Measurements from ENCODE around the gene PTPN20.

The PTPN20 gene

DNA sequence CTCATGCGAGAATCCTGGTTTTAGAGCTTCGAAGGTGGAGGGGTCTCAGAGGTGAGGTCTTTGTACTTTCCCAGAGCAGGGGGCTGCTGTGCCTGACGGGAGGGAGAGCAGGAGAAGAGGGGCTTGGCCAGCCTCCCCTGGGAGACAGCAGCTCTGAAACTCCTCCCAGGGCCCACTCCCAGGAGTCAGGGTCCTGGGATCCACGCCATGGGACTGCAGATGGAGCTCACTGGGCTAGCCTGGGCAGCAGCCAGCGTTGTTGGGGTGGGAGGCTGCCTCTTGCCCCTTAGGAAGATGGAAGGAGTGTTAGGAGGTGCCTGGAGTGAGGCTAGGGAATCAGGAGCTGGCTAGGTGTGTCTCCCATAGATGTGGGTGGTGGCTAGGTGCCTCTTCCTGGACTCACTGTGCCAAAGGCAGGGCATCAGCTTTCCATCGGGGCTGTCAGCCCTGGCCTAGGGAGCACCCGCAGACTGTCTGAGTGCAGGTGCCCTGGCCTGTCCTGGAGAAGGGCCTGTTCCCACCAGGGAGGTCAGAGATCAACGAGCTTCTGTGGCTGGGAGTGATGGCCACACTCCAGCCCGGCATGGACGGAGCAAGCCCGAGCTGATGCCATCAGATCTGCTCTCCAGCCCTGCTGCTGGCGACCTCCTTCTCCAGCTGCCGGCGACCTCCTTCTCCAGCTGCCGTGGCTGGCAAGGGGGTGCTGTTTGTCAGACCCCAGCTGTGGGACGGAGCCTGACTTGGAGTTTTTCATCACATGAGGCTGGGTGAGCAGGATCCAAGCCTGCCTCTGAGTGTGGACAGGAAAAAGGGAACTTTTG, 111.3 kb downstream of the PTPN20 start:
- FAIRE-seq: no peak

DNA sequence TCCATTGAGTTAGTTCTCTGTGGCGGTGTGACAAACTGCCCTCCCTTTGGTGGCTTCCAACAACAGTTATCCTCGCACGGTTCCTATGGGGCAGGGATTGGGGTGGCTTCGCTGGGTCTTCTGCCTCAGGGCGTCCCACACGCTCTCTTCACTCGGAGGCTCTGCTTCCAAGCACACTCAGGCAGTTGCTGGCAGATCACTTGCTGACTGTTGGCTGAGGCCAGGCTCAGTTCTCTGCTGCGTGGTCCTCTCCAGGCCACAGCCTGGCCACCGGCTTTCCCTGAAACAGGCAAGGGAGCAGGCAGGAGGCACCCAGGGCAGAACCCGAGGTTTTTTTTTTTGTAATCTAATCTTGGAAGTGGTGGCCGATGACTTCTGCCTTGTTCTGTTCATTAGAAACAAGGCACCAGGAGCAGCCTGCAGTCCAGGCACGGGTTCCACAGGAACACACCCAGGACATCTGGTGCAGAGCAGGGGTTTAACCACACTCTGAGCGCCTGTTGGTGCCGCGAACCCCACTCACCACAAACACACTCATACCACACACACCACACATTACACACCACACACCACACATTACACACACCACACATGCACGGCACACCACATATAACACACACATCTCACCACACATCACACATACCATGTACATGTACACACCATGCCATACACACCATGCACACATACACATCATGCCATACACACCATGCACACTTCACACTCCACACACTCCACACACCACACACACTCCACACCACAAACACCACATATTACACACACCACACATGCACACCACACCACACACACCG, 112.2 kb downstream of the PTPN20 start:
- no peak for FAIRE-seq

GRCh38 chr10:47024046-47024322, 112.8 kb downstream of the PTPN20 start:
- no peak for FAIRE-seq

- no peak for FAIRE-seq
Observed at GRCh38 chr10:47024399-47025252, 113.4 kb downstream of the PTPN20 start.

DNA sequence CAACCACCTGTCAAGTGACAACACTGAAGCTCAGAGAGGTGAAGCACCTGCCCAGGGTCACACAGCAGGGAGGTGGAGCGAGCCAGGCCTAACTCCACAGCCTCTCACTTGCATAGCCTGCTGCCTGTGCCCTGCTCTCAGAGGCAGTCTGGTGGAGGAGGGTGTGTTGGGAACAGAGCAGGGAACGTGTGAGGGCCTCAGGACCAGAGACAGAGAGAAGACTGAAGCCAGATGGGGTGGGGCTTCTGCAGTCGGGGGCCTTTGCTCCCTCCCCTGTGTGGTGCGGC, 114.0 kb downstream of the PTPN20 start:
- FAIRE-seq: no peak

DNA sequence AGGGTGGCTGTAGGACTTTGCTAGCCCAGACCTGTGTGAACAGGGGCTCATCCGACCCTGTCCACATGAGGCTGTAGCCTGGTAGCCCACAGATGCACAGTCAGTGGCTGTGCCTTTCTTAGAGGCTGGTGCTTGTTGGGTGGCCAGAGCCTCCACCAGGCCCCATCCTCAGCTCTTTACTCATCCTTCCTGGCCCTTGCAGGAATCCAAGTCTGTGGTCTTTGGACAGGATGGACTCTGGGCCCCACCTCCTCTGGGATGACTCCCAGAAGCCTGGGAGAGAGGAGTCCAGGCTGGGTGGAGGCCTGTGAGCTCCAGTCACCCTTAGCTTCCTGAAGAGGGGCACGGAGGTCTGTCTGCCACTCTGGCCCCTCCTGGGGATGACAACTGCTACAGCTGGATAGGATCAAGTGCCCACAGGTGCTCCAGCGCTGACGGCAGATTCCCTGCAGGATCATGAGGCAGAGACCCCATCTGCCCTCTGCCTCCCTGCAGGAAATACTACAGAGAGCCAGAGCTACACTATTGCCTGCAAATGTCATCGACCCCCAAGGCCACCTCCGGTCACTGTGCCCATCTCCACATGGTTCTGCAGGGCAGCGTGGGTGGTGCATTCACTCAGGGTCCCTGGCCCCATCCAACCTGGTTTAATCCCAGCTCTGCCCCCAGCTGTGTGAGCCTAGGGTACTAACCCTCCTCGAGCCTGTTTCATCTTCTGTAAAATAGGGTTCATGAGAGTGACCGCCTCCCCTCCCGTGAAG, 114.5 kb downstream of the PTPN20 start:
- FAIRE-seq: no peak

- FAIRE-seq: no peak
Observed at GRCh38 chr10:47026301-47027107, 115.3 kb downstream of the PTPN20 start.

GRCh38 chr10:47027108-47027783, 116.0 kb downstream of the PTPN20 start:
- FAIRE-seq: no peak

GRCh38 chr10:47027784-47028260, 116.6 kb downstream of the PTPN20 start:
- no peak for FAIRE-seq

DNA sequence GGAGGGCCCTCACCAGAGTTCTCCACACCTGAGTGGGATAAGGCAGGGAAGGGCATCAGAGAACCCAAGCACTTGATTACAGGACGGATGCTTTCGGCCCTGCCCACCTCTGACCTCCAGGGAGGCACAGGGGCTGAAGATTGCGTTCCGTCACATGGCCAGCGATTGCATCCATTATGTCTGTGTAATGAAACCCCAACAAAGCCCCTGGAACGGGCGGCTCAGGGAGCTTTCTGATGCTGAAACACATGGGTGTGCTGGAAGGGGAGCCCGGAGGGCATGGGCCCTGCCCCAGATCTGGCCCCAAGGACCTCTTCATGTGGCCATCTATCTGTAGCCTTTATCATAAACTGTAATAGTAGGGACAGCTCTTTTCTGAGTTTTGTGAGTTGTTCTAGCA, 117.2 kb downstream of the PTPN20 start:
- no peak for FAIRE-seq

DNA sequence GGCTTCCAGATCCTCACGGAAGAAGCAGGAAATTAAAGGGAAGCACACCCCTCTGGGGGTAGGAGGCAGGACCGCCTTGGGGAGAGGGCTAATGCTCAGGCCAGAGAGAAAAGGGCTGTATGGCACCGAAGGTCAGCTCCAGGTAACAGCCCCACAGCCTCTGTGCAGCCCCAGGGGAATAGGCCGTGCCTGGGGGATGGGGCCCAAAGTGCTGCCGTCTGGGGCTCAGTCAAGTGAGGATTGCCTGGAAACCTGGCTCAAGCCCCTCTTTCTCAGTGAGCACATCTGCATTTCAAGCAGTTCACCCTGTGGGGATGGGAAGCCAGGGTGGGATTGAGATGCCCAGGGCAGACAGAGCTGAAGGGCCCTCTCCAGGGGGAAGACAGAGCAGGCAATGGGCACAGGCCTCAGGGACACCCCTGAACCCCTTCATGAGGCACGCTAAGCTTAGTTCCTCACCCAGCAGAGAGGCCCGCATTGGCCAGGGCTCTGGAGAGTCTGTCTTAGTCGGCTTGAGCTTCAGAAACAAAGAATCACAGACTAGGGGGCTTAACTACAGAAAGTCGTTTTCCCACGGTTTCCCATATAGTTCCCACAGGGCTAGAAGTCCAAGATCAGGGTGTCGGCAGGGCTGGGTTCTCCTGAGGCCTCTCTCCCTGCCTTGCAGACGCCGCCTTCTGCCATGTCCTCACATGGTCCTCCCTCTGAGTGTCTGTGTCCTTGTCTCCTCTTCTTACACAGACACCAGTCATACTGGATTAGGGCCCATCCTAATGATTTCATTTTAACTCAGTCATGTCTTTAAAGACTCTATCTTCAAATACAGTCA, 118.2 kb downstream of the PTPN20 start:
- FAIRE-seq: no peak

DNA sequence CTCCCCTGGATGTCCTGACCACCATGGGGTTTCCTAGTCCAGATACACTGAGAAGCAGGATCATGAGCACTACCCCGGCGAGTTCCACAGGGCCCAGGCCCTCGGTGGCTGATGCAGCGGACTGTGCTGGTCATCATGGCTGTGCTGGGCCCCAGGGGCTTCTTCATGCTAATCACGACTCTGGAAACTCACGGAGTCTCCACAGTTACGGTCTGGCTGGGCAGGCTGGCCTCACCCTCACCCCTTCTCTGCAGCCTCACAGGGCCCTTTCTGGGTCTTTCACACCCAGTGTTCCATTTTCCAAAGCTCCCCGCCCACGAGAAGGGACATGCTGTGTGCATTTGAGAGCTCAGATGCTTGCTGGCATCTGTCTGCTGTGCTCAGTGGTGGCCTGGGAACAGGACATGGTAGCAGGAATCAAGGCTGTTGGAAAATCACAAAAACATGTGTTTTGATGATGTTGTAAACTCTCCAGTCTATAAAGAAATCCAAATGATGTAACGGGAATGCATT, 119.0 kb downstream of the PTPN20 start:
- FAIRE-seq: no peak

- FAIRE-seq: no peak
Observed at GRCh38 chr10:47031211-47031900, 120.1 kb downstream of the PTPN20 start.

DNA sequence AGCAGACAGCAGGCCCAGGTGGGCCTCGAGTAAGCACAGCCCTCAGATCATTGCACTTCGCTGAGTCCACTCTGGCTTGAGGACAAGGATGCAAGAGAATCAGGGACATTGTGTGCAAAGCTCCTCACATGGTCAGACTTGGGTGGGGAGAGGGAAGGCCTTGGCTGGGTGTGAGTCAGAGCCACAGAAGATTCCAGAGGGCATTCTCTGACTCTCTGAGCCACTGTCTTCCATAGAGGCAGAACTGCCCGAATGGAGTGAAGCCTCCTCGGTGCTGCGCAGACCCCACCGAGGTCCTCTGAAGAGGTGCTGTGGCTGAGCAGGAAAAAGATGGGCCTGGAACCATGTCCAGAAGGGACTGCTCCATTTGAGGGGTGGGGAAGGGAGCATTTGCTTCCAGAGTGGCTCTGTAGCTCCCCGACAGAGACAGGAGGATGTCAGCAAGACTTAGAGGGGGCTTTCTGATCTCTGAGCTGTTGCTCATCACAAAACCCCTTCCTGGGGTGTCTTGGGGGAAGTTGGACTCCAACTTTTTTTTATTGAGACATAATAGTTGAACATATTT, 120.8 kb downstream of the PTPN20 start:
- FAIRE-seq: no peak

DNA sequence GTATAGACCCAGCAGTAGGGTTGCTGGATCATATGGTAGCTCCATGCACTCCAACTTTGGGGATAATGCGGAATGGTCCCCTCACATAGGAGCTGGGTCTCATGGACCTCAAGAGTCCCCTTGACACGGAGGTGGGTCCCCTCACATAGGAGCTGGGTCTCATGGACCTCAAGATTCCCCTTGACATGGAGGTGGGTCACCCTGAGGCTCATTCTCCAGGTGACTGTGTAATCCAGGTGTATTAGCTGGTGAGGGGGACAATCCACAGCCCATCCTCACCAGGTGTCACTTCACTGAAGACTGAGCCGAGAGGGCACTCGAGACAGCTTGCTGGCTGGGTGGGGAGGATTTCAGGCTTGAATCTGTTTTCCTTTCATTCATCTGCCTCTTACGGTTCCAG, 121.9 kb downstream of the PTPN20 start:
- FAIRE-seq: no peak

DNA sequence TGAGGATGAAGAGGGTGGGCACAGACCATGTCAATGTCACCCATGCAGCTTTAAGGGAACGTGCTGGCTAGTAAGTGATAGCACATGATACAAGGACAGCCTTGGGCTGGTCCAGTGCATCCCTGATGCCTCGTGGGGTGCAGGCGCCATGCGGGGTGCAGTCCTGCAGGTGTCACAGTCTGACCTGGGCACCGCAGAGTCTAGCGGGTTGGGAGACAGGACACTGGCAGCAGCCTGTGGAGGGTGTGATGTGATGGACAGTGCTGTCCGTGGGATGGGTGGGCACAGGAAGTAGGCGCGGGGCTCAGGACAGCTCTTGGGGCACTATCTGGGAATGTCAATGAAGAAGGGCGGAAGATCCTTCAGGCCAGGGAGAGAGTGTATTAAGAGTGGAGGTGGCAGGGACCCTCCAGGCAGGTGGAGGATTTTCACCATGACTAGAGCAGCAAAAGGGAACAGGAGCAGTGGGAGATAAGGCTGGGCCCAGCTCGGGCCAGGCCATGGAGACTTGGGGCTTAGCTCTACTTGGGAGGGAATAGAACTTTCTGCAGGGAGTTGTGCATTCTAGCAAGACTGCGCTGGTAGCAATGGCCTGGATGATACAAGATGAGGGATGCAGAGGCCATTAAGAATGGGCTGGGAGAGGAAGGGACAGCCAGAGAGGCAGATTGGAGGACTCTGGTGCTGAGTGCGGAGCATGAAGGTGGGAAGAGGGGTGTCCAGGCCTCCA, 122.5 kb downstream of the PTPN20 start:
- FAIRE-seq: no peak

DNA sequence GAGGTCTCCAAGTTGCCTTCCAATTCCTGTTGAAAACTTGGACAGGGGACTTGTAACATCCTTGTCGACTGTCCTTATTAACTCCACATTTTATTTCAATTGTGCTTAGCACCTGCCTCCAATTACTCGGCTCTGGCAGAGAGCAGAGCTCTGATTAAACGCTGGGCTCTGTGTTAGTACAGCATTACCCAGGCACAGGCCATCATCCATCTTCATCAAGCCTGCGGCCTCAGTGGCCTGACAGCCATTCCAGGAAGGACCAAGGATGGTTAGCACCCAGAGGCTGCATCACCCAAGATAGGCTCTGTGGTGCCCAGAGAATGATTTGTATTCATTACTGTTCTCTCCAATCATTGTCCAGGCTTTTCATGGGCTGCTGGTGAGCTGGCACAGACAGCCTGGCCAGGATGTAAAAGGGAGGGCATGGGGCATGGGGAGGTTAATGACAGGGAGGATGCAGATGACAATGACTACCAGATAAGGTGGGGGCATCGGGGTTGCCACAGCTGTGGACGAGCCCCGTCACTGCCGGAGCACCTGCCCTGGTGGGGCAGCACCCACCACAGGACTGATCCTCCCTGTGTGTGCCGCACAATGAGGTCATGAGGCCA, 123.3 kb downstream of the PTPN20 start:
- FAIRE-seq: no peak
